Activated naive CD8-positive, alpha-beta T cell treated with anti-CD3 and anti-CD28 coated beads, Interleukin-2, amount 50 U/mL, for 24 hours (primary cell): ENCODE measurements around the gene ANKLE2.
"Not testable (repeated sequence)": the region's sequence is repeated elsewhere in the genome, so short reads cannot be mapped to it uniquely, and the experiment has no call there.

Source experiments
- ATAC-seq: fragments of 150-1000 bp; cut with Tn5 transposase; one replicate; pipeline ENCODE4 v1.10.0; 2021
- DNase-seq: peaks from one replicate; pipeline ENCODE4 v3.0.0; 2021
- H3K27ac Mint-ChIP-seq: one replicate; pipeline ENCODE4 v1.8.0; 2021; ENCODE audit warnings: mild to moderate bottlenecking, mixed read lengths
- H3K27me3 Mint-ChIP-seq: one replicate; pipeline ENCODE4 v1.8.0; 2021; ENCODE audit warnings: mixed read lengths
- H3K36me3 Mint-ChIP-seq: one replicate; pipeline ENCODE4 v1.8.0; 2021; ENCODE audit warnings: low read depth, mixed read lengths
- H3K4me1 Mint-ChIP-seq: one replicate; pipeline ENCODE4 v1.8.0; 2021; ENCODE audit warnings: mixed read lengths
- H3K4me3 Mint-ChIP-seq: one replicate; pipeline ENCODE4 v1.8.0; 2021; ENCODE audit warnings: mild to moderate bottlenecking, moderate library complexity, mixed read lengths
- H3K9me3 Mint-ChIP-seq: one replicate; pipeline ENCODE4 v1.8.0; 2021; ENCODE audit warnings: mixed read lengths

Gene ANKLE2

DNA sequence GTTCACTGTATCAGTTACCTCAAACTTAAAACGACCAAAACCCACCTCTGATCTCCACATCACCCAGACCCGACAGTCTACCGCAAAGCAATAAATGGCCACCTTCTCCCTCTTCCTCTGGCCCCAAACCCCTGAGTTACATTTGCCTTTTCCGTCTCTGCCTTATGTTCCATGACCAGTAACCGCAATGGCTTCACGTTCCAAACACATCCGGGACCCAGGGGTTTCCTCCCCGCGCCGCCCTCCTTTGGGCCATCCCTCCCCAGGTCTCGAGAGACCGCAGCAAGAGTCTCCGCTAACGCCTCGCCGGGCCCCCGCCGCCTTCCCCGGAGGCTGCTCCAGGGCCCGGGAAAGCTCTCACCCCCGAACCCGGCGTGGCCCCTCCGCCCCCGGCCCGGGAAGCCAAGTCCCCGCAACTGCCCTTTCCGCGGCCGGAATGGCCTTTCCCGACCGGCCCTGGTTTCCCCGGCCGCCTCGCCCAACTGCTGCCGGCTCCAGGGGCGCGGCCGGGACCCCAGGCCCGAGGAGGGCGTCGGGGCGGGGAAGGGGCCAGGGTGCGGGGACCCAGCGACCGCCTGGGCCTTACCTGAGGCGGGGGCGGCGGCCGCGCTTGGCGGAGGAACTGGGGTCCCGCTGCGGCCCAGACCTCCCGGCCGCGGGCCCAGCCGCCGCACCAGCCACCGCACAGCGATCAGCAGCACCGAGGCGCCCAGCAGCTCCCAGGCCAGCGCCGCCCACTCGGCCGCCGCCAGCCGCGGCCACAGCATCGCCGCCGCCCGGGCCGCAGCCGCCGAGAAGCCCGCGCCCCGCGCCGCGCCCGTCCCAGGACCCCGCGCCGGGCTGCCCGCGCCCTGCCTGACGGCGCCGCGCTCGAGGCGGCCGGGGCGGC, at the start of gene ANKLE2:
Gene ANKLE2, minus strand, starts transcription at position 801 of the 889 bp plus-strand sequence. Its CDS starts 34 bp downstream, at position 767.
- ATAC-seq (peak; percentile 52), DNase-seq (peak; percentile 78)
- Mint-ChIP-seq H3K36me3 (peaks cover 35% of the 10 kb centered on the region), H3K9me3 (no peaks in the 10 kb centered on the region), H3K4me1 (peaks cover 37% of the 10 kb centered on the region), H3K4me3 (peak within 1 kb of the TSS; percentile 100), H3K27me3 (peaks cover 2% of the 10 kb centered on the region), H3K27ac (peak within 1 kb of the TSS; percentile 100)

GRCh38 chr12:132809391-132809790, 47.8 kb upstream of the ANKLE2 start:
- not testable (repeated sequence) for H3K9me3 Mint-ChIP-seq, H3K27ac Mint-ChIP-seq, DNase-seq, H3K27me3 Mint-ChIP-seq, ATAC-seq, H3K4me3 Mint-ChIP-seq
- Mint-ChIP-seq H3K4me1 (peaks cover 39% of the 10 kb centered on the region), H3K36me3 (peaks cover 59% of the 10 kb centered on the region)

DNA sequence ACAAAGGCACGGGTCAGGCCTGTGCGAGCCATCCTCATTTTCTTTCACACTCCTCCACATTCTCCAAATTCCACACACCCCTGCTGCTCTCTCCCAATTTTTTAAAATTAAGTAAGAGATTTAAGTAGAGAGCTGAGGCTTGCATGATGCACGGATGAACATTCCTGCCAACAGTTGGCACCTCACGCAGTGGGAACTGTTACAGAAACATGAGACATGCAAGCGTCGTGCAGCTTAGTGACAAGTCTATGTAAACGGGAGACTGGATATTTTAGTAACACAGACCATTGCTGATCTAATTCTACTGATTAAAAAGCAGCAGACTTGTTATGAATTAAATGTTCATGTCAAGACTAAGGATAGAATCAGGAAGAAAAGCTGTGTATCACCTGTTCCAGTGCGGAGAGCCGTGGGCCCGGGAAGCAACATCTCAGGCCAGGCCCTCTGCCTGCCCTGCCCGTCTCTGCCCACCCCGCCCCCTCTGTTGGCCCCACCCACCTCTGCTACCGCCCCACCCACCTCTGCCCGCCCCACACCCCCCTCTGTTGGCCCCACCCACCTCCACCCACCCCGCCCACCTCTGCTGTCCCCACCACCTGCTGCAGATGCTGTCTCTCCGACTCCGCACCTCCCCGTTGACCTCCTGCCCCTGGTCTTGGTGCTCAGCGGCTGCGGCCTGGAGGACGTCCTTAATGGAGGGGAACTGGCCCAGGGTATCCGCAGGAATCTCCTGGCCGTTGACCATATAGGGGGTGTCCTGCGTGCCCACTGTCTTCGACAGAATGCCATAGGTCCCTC, 45.9 kb upstream of the ANKLE2 start:
- peak overlapping the region; percentile 20 for H3K27ac Mint-ChIP-seq
- H3K36me3 Mint-ChIP-seq = peaks cover 56% of the 10 kb centered on the region

DNA sequence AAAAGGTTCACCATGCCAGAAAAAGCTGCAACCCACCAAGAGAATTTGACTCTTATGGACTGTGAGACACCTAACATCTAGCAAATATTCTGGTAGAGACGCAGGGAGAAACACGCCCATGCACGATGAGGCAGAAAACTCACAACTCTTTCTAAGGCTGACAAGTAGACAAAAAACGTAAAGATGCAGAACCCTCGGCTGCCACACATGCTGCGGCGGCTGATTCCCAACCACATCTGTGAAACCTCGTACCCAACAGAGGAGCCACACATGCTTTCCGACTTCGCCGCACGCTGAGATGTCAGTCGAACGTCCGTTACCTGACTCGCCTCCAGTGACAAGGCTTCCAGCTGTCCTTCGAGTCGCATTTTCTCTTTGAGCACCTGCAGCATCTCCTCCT, 45.2 kb upstream of the ANKLE2 start:
- H3K36me3 Mint-ChIP-seq = peaks cover 54% of the 10 kb centered on the region
- ATAC-seq = peak; percentile 75
- H3K9me3 Mint-ChIP-seq = no peaks in the 10 kb centered on the region
- DNase-seq = peak; percentile 48
- H3K4me3 Mint-ChIP-seq = no peak overlapping the region
- peaks cover 24% of the 10 kb centered on the region for H3K4me1 Mint-ChIP-seq
- H3K27ac Mint-ChIP-seq = peak overlapping the region; percentile 20
- no peaks in the 10 kb centered on the region for H3K27me3 Mint-ChIP-seq

More for the DNA sequence above, 45.9 kb upstream of the ANKLE2 start:
- H3K4me1 Mint-ChIP-seq = peaks cover 29% of the 10 kb centered on the region
- ATAC-seq = no peak
- no peak overlapping the region for H3K4me3 Mint-ChIP-seq
- H3K9me3 Mint-ChIP-seq = no peaks in the 10 kb centered on the region
- DNase-seq = no peak
- H3K27me3 Mint-ChIP-seq = no peaks in the 10 kb centered on the region

- Mint-ChIP-seq H3K4me3 (no peak overlapping the region), H3K9me3 (no peaks in the 10 kb centered on the region), H3K27ac (no peak overlapping the region), H3K4me1 (peaks cover 22% of the 10 kb centered on the region), H3K27me3 (no peaks in the 10 kb centered on the region), H3K36me3 (peaks cover 53% of the 10 kb centered on the region)
- DNase-seq (no peak), ATAC-seq (no peak)
Observed at GRCh38 chr12:132804426-132804861, 42.8 kb upstream of the ANKLE2 start.

- H3K27ac Mint-ChIP-seq = no peak overlapping the region
- H3K4me3 Mint-ChIP-seq = no peak overlapping the region
- DNase-seq (no peak), ATAC-seq (no peak)
- no peaks in the 10 kb centered on the region for H3K27me3 Mint-ChIP-seq
- H3K36me3 Mint-ChIP-seq = peaks cover 51% of the 10 kb centered on the region
- no peaks in the 10 kb centered on the region for H3K9me3 Mint-ChIP-seq
- H3K4me1 Mint-ChIP-seq = peaks cover 22% of the 10 kb centered on the region
Observed at GRCh38 chr12:132803888-132804287, 42.3 kb upstream of the ANKLE2 start.

GRCh38 chr12:132803125-132803524, 41.5 kb upstream of the ANKLE2 start:
- DNase-seq = no peak
- no peak overlapping the region for H3K27ac Mint-ChIP-seq
- no peaks in the 10 kb centered on the region for H3K27me3 Mint-ChIP-seq
- peaks cover 20% of the 10 kb centered on the region for H3K4me1 Mint-ChIP-seq
- H3K4me3 Mint-ChIP-seq = no peak overlapping the region
- no peaks in the 10 kb centered on the region for H3K9me3 Mint-ChIP-seq
- ATAC-seq = no peak
- peaks cover 43% of the 10 kb centered on the region for H3K36me3 Mint-ChIP-seq

- Mint-ChIP-seq H3K4me1 (peaks cover 8% of the 10 kb centered on the region), H3K27me3 (no peaks in the 10 kb centered on the region), H3K9me3 (no peaks in the 10 kb centered on the region), H3K4me3 (no peak overlapping the region), H3K27ac (no peak overlapping the region), H3K36me3 (peaks cover 41% of the 10 kb centered on the region)
- ATAC-seq = no peak
- no peak for DNase-seq
Observed at GRCh38 chr12:132801741-132802140, 40.1 kb upstream of the ANKLE2 start.

DNA sequence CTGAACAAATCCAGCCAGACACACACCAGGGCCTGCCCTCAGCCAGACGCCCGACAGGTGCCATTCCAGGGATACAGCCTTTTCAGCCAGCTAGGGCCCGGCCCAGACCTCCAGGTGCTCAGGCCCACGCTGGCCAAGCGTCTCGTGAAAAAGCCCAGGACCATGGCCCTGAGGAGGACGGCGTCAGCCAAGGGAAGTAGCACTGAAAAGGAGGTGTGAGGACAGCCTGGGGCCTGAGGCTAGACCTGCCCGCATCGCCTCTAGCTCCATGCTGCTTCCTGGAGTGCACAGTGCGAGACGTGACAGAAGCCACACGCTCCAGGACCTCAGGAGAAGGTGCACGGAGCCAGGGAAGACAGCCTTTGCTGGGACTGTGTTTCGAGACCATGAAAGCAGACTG, 37.2 kb upstream of the ANKLE2 start:
- Mint-ChIP-seq H3K36me3 (peaks cover 40% of the 10 kb centered on the region), H3K27me3 (no peaks in the 10 kb centered on the region)

GRCh38 chr12:132797820-132798570, 36.4 kb upstream of the ANKLE2 start:
- DNase-seq = no peak
- H3K27ac Mint-ChIP-seq = no peak overlapping the region
- H3K4me1 Mint-ChIP-seq = no peaks in the 10 kb centered on the region
- H3K9me3 Mint-ChIP-seq = no peaks in the 10 kb centered on the region
- ATAC-seq = no peak
- no peak overlapping the region for H3K4me3 Mint-ChIP-seq
- H3K36me3 Mint-ChIP-seq = peaks cover 34% of the 10 kb centered on the region
- H3K27me3 Mint-ChIP-seq = no peaks in the 10 kb centered on the region

More for the DNA sequence above, 37.2 kb upstream of the ANKLE2 start:
- no peaks in the 10 kb centered on the region for H3K9me3 Mint-ChIP-seq
- no peak for DNase-seq
- no peak for ATAC-seq
- no peaks in the 10 kb centered on the region for H3K4me1 Mint-ChIP-seq
- H3K4me3 Mint-ChIP-seq = no peak overlapping the region
- H3K27ac Mint-ChIP-seq = no peak overlapping the region

DNA sequence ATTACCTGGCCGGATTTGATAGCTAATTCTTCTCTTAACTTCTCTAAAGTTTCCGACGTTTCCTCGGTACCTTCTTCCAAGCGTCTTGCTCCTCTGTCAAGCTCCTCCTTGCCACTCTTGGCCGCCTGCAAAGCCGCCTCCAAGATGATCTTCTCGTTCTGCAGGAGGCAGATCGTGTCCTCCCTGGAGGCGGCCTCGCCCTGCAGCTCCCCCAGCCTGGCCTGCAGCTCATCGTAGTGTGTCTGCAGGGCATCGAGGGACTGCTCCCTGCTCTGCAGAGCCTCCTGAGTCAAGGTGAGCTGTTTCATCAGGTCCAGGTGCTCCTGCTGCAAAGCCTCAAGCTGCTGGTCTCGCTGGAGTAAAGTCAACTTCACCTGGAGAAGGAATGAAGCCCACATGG, 34.2 kb upstream of the ANKLE2 start:
- Mint-ChIP-seq H3K4me1 (no peaks in the 10 kb centered on the region), H3K27me3 (no peaks in the 10 kb centered on the region), H3K27ac (no peak overlapping the region), H3K9me3 (no peaks in the 10 kb centered on the region), H3K36me3 (peaks cover 34% of the 10 kb centered on the region), H3K4me3 (no peak overlapping the region)
- DNase-seq = no peak
- ATAC-seq = no peak

DNA sequence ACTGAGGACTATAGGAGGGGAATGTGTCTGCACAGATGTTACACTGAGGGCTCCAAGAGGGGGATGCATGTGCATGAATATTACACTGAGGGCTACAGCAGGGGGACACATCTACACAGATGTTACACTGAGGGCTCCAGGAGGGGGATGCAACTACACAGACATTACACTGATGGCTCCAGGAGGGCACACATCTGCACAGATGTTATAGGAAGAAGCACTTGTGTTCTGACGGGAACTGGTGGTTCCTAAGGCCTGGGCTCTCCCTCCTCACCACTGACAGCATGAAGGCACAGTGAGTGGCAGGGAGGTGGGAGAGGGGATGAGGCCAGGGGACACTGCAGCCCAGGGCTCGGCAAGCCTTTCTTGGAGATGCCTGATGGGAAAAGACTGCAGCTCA, 30.3 kb upstream of the ANKLE2 start:
- not testable (repeated sequence) for H3K27ac Mint-ChIP-seq

GRCh38 chr12:132789099-132789471, 27.5 kb upstream of the ANKLE2 start:
- H3K36me3 Mint-ChIP-seq = peaks cover 42% of the 10 kb centered on the region
- H3K4me1 Mint-ChIP-seq = no peaks in the 10 kb centered on the region
- no peaks in the 10 kb centered on the region for H3K27me3 Mint-ChIP-seq
- no peak for DNase-seq
- H3K4me3 Mint-ChIP-seq = no peak overlapping the region
- H3K9me3 Mint-ChIP-seq = no peaks in the 10 kb centered on the region
- ATAC-seq = no peak
- H3K27ac Mint-ChIP-seq = no peak overlapping the region

More for the DNA sequence above, 30.3 kb upstream of the ANKLE2 start:
- not testable (repeated sequence) for ATAC-seq, H3K27me3 Mint-ChIP-seq, DNase-seq, H3K4me1 Mint-ChIP-seq, H3K4me3 Mint-ChIP-seq, H3K9me3 Mint-ChIP-seq
- H3K36me3 Mint-ChIP-seq = peaks cover 41% of the 10 kb centered on the region

DNA sequence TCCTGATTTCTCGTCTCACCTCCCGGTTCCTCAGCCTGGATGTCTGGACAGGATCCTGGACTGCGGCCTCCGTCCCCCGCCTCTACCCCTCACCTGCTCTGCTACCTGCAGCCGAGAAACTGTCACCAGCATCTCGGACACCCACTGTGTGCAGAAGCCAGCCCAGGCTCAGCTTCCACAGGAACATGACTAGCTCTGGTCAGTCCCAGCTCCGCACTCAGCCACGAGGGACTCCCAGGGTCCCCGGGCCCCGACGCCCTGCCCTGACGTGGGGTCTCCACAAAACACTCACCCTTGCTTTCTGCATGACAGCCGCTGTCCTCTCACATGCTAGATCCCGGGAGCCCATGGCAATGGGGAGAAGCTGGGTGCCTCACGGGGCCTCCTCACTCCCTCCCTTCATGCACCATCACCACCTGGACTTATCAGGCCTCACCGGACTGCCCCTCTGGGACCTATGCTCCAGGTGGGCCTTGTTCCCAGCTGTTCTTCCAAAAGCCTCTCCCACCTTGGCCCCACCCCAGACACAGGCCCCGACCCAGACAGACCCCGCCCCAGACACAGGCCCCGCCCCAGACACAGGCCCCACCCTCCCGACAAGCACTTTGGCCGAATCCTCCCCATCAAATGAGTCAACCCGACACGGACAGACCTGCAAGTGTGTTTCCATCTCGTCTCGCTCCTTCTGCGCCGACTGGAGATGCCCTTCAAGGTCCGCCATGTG, 26.9 kb upstream of the ANKLE2 start:
- Mint-ChIP-seq H3K27me3 (no peaks in the 10 kb centered on the region), H3K36me3 (peaks cover 42% of the 10 kb centered on the region), H3K4me1 (no peaks in the 10 kb centered on the region), H3K9me3 (no peaks in the 10 kb centered on the region), H3K27ac (no peak overlapping the region), H3K4me3 (no peak overlapping the region)
- no peak for ATAC-seq
- no peak for DNase-seq
